Measurements from ENCODE around the gene MT1H.

MT1H gene

DNA sequence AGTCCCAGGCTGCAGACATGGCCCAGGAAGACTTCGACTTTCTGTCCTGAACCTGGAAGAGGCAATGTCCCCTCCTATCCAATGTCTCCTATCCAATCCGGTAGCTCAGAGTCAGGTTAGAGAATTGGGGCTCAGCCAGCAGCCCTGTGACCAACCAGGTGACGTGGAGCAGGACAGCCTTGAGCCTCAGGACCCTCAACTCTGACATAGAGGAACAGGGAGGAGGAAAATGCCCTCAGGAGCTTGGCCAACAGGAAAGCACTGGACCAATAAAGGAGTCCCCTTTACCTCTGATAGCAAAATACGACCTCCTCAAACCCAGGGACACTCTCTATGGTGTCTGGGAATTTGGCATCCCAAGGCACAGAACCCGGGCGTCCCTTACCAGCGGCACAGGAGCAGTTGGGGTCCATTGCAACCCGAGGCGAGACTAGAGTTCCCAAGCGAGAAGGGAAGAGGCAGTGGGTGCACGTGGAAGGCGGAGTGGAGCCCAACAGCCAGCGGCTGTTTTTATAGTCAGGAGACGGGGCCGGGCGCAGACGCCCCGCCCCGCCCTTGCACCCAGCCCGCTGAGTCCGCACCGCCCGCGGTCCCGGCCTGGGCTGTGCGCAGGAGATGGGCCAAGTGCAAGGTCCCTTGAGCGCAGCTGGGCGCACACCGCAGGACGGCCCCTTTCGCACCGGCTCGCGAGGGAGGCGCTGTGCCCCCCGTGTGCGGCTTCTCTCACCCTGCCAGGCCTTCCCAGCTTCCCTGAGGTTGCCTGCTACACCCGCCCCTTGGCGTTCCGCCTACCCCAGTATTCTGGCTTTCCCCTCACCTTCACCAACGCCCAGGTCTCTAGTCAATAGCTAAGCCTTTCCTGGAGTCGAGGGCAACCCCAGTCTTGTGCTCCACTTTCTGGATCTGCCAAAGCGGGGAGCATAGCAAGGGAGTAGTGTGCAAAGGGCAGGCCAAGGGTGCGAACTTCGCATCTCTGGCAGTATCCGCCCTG, 1.7 kb upstream of the MT1H start, which contains the start of gene MT1G:
MT1G (minus strand) TSS at position 485 of the 991 bp plus-strand sequence; CDS start at position 413, 72 bp downstream.
- Histone ChIP-seq H3K27ac (ENCODE audit: extremely low read depth, low read depth, low read length) (no peak within 1 kb of the TSS), H3K4me1 (ENCODE audit: control insufficient read depth, insufficient read depth, low read length) (no peaks in the 10 kb centered on the region), H3K9me3 (ENCODE audit: control insufficient read depth, insufficient read depth, low read depth, low read length) (no peaks in the 10 kb centered on the region), H3K36me3 (ENCODE audit: control insufficient read depth in 2 of 2, insufficient read depth in 1 of 2, low read length in 2 of 2) (no peaks in the 10 kb centered on the region), H3K4me3 (ENCODE audit: low read depth, low read length) (no peak within 1 kb of the TSS)
- no peak for TF ChIP-seq ZNF266 (tag by site-specific recombination; IDR thresholded peaks at IDR 0.05; ENCODE audit: low read depth)
- TF ChIP-seq ZNF791 (tag by site-specific recombination; IDR thresholded peaks at IDR 0.05), result no peak
- no peak for TF ChIP-seq ZNF133 (tag by site-specific recombination; IDR thresholded peaks at IDR 0.05)
- TF ChIP-seq, protein P1, sequence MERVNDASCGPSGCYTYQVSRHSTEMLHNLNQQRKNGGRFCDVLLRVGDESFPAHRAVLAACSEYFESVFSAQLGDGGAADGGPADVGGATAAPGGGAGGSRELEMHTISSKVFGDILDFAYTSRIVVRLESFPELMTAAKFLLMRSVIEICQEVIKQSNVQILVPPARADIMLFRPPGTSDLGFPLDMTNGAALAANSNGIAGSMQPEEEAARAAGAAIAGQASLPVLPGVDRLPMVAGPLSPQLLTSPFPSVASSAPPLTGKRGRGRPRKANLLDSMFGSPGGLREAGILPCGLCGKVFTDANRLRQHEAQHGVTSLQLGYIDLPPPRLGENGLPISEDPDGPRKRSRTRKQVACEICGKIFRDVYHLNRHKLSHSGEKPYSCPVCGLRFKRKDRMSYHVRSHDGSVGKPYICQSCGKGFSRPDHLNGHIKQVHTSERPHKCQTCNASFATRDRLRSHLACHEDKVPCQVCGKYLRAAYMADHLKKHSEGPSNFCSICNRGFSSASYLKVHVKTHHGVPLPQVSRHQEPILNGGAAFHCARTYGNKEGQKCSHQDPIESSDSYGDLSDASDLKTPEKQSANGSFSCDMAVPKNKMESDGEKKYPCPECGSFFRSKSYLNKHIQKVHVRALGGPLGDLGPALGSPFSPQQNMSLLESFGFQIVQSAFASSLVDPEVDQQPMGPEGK (tag by site-specific recombination; IDR thresholded peaks at IDR 0.05), result no peak
- no peak for TF ChIP-seq KLF7 (tag by site-specific recombination; IDR thresholded peaks at IDR 0.05; ENCODE audit: borderline replicate concordance)
- no peak for TF ChIP-seq ZFP69B (tag by site-specific recombination; IDR thresholded peaks at IDR 0.05)
- TF ChIP-seq ZNF302 (tag by site-specific recombination; IDR thresholded peaks at IDR 0.05; ENCODE audit: low read depth), result no peak
- no peak for TF ChIP-seq OVOL3 (tag by site-specific recombination; IDR thresholded peaks at IDR 0.05)
- TF ChIP-seq ZNF132 (tag by site-specific recombination; IDR thresholded peaks at IDR 0.05; ENCODE audit: borderline replicate concordance), result no peak
- TF ChIP-seq, protein P2, sequence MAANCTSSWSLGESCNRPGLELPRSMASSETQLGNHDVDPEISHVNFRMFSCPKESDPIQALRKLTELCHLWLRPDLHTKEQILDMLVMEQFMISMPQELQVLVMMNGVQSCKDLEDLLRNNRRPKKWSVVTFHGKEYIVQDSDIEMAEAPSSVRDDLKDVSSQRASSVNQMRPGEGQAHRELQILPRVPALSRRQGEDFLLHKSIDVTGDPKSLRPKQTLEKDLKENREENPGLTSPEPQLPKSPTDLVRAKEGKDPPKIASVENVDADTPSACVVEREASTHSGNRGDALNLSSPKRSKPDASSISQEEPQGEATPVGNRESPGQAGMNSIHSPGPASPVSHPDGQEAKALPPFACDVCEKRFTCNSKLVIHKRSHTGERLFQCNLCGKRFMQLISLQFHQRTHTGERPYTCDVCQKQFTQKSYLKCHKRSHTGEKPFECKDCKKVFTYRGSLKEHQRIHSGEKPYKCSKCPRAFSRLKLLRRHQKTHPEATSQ (tag by site-specific recombination; IDR thresholded peaks at IDR 0.05), result no peak
- no peak for TF ChIP-seq ZNF433 (tag by site-specific recombination; IDR thresholded peaks at IDR 0.05; ENCODE audit: low read depth)
- no peak for TF ChIP-seq ZNF776 (tag by site-specific recombination; IDR thresholded peaks at IDR 0.05; ENCODE audit: borderline replicate concordance)
- TF ChIP-seq ZNF768 (tag by site-specific recombination; IDR thresholded peaks at IDR 0.05), result no peak
- TF ChIP-seq, protein P3, sequence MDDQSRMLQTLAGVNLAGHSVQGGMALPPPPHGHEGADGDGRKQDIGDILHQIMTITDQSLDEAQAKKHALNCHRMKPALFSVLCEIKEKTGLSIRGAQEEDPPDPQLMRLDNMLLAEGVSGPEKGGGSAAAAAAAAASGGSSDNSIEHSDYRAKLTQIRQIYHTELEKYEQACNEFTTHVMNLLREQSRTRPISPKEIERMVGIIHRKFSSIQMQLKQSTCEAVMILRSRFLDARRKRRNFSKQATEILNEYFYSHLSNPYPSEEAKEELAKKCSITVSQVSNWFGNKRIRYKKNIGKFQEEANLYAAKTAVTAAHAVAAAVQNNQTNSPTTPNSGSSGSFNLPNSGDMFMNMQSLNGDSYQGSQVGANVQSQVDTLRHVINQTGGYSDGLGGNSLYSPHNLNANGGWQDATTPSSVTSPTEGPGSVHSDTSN (CRISPR knock-in tag; IDR thresholded peaks at IDR 0.05), result no peak
- TF ChIP-seq, protein P4, sequence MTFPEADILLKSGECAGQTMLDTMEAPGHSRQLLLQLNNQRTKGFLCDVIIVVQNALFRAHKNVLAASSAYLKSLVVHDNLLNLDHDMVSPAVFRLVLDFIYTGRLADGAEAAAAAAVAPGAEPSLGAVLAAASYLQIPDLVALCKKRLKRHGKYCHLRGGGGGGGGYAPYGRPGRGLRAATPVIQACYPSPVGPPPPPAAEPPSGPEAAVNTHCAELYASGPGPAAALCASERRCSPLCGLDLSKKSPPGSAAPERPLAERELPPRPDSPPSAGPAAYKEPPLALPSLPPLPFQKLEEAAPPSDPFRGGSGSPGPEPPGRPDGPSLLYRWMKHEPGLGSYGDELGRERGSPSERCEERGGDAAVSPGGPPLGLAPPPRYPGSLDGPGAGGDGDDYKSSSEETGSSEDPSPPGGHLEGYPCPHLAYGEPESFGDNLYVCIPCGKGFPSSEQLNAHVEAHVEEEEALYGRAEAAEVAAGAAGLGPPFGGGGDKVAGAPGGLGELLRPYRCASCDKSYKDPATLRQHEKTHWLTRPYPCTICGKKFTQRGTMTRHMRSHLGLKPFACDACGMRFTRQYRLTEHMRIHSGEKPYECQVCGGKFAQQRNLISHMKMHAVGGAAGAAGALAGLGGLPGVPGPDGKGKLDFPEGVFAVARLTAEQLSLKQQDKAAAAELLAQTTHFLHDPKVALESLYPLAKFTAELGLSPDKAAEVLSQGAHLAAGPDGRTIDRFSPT (tag by site-specific recombination; IDR thresholded peaks at IDR 0.05), result no peak
- TF ChIP-seq ZNF626 (tag by site-specific recombination; IDR thresholded peaks at IDR 0.05), result no peak
- TF ChIP-seq ZNF239 (tag by site-specific recombination; IDR thresholded peaks at IDR 0.05), result no peak
- ChIA-PET CTCF (interaction anchor here (1.0 kb wide), 1 partner anchor 91 kb away, joined by 3 read pairs; no protein-coding TSS in a partner anchor), POLR2A (no interaction called here)
